BLaER1 (cell line): ENCODE measurements around the gene SULT4A1.
"Not testable (repeated sequence)": the region's sequence is repeated elsewhere in the genome, so short reads cannot be mapped to it uniquely, and the experiment has no call there.

Experiments used
- H3K27ac ChIP-seq: shearing (Covaris generic); formaldehyde crosslinking; 2 replicates; pipeline ENCODE4 v1.8.1; 2022
- H3K27me3 ChIP-seq: shearing (Covaris generic); formaldehyde crosslinking; 2 replicates; pipeline ENCODE4 v1.8.1; 2022
- H3K36me3 ChIP-seq: shearing (Covaris generic); formaldehyde crosslinking; 2 replicates; pipeline ENCODE4 v1.8.1; 2022
- H3K4me1 ChIP-seq: shearing (Covaris generic); formaldehyde crosslinking; 2 replicates; pipeline ENCODE4 v1.8.1; 2022
- H3K4me2 ChIP-seq: shearing (Covaris generic); formaldehyde crosslinking; 2 replicates; pipeline ENCODE4 v1.8.1; 2022
- H3K4me3 ChIP-seq: shearing (Covaris generic); formaldehyde crosslinking; 2 replicates; pipeline ENCODE4 v1.8.1; 2022
- H3K9ac ChIP-seq: shearing (Covaris generic); formaldehyde crosslinking; 2 replicates; pipeline ENCODE4 v1.8.1; 2022
- H3K9me3 ChIP-seq: shearing (Covaris generic); formaldehyde crosslinking; 2 replicates; pipeline ENCODE4 v1.8.1; 2022
- H4K20me1 ChIP-seq: shearing (Covaris generic); formaldehyde crosslinking; 2 replicates; pipeline ENCODE4 v1.8.1; 2022
- Cebpa-rat ChIP-seq: shearing (Covaris generic); IDR thresholded peaks from 2 replicates; pipeline ENCODE4 v1.8.1; 2022

Gene SULT4A1

DNA sequence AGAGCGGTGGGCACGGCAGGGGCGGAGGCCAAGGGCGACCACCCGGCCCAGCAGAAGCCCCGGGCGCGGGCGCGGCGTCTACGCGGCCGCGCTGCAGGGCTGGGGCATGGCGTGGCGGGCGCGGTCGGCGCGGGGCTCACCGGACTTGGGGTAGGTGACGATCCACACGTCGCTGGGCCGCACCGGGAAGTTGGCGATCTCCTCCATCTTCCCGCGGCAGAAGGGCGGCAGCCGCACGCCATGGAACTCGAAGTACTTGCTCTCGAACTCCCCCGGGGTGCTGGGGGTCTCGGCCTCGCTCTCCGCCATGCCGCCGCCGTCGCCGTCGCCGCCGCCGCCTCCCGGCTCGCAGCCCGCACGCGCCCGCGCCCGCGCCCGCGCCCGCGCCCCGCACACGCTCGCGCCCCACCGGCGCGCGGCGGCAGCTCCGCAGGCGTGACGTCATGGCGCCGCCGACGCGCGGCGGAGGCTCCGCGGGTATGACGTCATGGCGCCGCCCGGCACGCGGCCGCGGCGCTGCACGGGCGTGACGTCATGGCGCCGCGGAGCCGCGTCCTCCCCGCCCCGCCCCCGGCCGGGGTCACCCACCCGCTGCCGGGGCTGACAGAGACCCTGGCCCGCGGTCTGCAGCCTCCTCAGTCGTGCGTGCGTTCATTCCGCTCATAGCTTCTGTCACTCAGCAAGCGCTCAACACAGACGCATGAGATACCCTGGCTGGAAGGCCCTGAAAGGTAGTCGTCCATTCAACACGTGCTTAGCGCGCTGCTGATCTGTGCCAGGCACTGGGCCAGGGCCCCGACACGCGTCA is at the start of gene SULT4A1:
SULT4A1 (minus strand) TSS at position 440 of the 808 bp plus-strand sequence; CDS start at position 309, 131 bp downstream.
- no peaks in the 10 kb centered on the region for H3K27me3 ChIP-seq
- H4K20me1 ChIP-seq = no peaks in the 10 kb centered on the region
- TF ChIP-seq Cebpa-rat = no peak
- H3K4me2 ChIP-seq = no peak within 1 kb of the TSS
- no peak within 1 kb of the TSS for H3K4me3 ChIP-seq
- H3K4me1 ChIP-seq = 0 out of 2 replicates have a peak, but pooled peaks cover 6% of the 10 kb centered on the region
- no peak within 1 kb of the TSS for H3K27ac ChIP-seq
- no peak within 1 kb of the TSS for H3K9ac ChIP-seq
- H3K36me3 ChIP-seq = no peaks in the 10 kb centered on the region
- H3K9me3 ChIP-seq = peaks cover under 1% of the 10 kb centered on the region; the same call in 1 of the 2 replicates

- TF ChIP-seq Cebpa-rat = no peak
- Histone ChIP-seq H3K27me3 (no peaks in the 10 kb centered on the region), H3K9ac (no peak overlapping the region), H3K9me3 (no peaks in the 10 kb centered on the region), H3K27ac (no peak overlapping the region), H4K20me1 (no peaks in the 10 kb centered on the region), H3K4me2 (no peak overlapping the region), H3K4me3 (no peak overlapping the region), H3K4me1 (no peaks in the 10 kb centered on the region), H3K36me3 (no peaks in the 10 kb centered on the region)
Observed at GRCh38 chr22:43911351-43911750, 49.0 kb upstream of the SULT4A1 start.

- Histone ChIP-seq H3K9me3 (no peaks in the 10 kb centered on the region), H3K27ac (no peak overlapping the region), H3K9ac (no peak overlapping the region), H3K4me2 (no peak overlapping the region), H4K20me1 (no peaks in the 10 kb centered on the region), H3K4me1 (no peaks in the 10 kb centered on the region), H3K27me3 (no peaks in the 10 kb centered on the region), H3K36me3 (no peaks in the 10 kb centered on the region), H3K4me3 (no peak overlapping the region)
- no peak for TF ChIP-seq Cebpa-rat
Observed at GRCh38 chr22:43910178-43910695, 47.9 kb upstream of the SULT4A1 start.

GRCh38 chr22:43909708-43910107 is 47.4 kb upstream of the SULT4A1 start:
- H3K27me3 ChIP-seq = no peaks in the 10 kb centered on the region
- H3K9ac ChIP-seq = no peak overlapping the region
- no peaks in the 10 kb centered on the region for H4K20me1 ChIP-seq
- no peak overlapping the region for H3K4me3 ChIP-seq
- H3K9me3 ChIP-seq = no peaks in the 10 kb centered on the region
- H3K4me2 ChIP-seq = no peak overlapping the region
- no peaks in the 10 kb centered on the region for H3K36me3 ChIP-seq
- no peak overlapping the region for H3K27ac ChIP-seq
- no peak for TF ChIP-seq Cebpa-rat
- H3K4me1 ChIP-seq = no peaks in the 10 kb centered on the region

GRCh38 chr22:43905681-43906080 is 43.4 kb upstream of the SULT4A1 start:
- no peak overlapping the region for H3K4me2 ChIP-seq
- no peak for TF ChIP-seq Cebpa-rat
- H3K4me3 ChIP-seq = no peak overlapping the region
- H3K4me1 ChIP-seq = no peaks in the 10 kb centered on the region
- no peaks in the 10 kb centered on the region for H3K27me3 ChIP-seq
- no peaks in the 10 kb centered on the region for H3K9me3 ChIP-seq
- H3K27ac ChIP-seq = no peak overlapping the region
- H3K36me3 ChIP-seq = no peaks in the 10 kb centered on the region
- no peak overlapping the region for H3K9ac ChIP-seq
- H4K20me1 ChIP-seq = no peaks in the 10 kb centered on the region

- H3K27me3 ChIP-seq, H3K27ac ChIP-seq, H3K9ac ChIP-seq, H3K4me1 ChIP-seq, H3K4me2 ChIP-seq, H3K4me3 ChIP-seq, H4K20me1 ChIP-seq, H3K36me3 ChIP-seq, H3K9me3 ChIP-seq: not testable (repeated sequence)
Observed at GRCh38 chr22:43904412-43904811, 42.1 kb upstream of the SULT4A1 start.

- not testable (repeated sequence) for H4K20me1 ChIP-seq, H3K4me1 ChIP-seq, H3K4me2 ChIP-seq, H3K27ac ChIP-seq, H3K9ac ChIP-seq, H3K4me3 ChIP-seq, H3K27me3 ChIP-seq, H3K36me3 ChIP-seq, H3K9me3 ChIP-seq
Observed at GRCh38 chr22:43903033-43903432, 40.7 kb upstream of the SULT4A1 start.

DNA sequence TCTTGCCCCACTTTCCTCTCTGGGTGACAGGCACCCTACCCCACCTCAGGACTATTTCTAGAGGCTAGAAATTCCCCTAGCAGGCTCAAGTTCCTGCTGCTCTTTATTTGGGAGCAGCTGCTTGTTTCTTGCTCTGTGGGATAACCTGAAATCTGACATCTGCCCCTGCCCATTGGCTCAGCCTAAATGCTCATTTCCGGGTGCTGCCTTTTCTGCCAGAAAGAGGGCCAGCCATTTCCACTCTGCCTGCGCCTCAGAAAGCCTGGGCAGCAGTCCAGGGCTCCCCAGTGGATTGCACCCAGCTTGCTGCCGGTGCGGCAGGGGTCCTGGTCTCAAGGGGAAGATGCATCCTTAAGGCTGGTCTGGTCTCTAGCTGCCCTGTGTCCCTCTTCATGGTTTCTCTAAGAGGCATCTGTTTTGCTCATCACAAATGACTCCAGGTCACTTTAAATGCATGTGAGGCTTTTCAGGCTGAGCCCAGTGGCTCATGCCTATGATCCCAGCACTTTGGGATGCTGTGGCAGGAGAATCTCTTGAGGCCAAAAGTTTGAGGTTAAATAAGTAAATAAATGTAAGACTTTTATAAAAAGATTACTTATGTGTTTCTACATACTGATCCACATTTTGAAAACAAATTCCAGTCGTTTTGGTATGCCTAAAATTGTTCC is 39.8 kb upstream of the SULT4A1 start:
- H3K4me3 ChIP-seq = no peak overlapping the region
- H4K20me1 ChIP-seq = no peaks in the 10 kb centered on the region
- H3K9ac ChIP-seq = no peak overlapping the region
- H3K27me3 ChIP-seq = no peaks in the 10 kb centered on the region
- TF ChIP-seq Cebpa-rat = no peak
- H3K4me2 ChIP-seq = no peak overlapping the region
- no peak overlapping the region for H3K27ac ChIP-seq
- H3K9me3 ChIP-seq = no peaks in the 10 kb centered on the region
- no peaks in the 10 kb centered on the region for H3K4me1 ChIP-seq
- no peaks in the 10 kb centered on the region for H3K36me3 ChIP-seq

DNA sequence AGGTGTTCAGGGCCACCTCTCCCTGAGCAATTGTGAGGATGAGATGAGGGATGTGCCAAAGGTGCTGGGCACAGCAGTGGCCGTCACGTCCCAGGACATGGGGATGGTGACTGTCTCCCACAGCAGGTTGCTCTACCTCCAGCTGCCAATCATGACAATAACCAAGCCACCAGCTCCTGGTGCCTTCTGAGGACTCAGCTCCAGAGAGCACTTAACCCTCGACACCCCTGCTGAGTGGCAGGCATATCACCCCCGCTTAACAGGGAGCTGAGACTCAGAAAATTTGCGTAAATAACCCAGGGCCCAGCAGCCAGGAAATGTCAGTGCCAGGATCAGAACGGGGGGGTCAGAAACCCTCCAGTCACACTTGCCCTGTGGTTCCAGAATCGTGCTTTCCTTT is 37.9 kb upstream of the SULT4A1 start:
- H3K4me1 ChIP-seq = no peaks in the 10 kb centered on the region
- TF ChIP-seq Cebpa-rat = no peak
- H3K9me3 ChIP-seq = no peaks in the 10 kb centered on the region
- H3K4me2 ChIP-seq = no peak overlapping the region
- peaks cover 3% of the 10 kb centered on the region; the same call in 1 of the 2 replicates for H3K27me3 ChIP-seq
- no peaks in the 10 kb centered on the region for H4K20me1 ChIP-seq
- no peak overlapping the region for H3K4me3 ChIP-seq
- no peak overlapping the region for H3K9ac ChIP-seq
- H3K36me3 ChIP-seq = no peaks in the 10 kb centered on the region
- no peak overlapping the region for H3K27ac ChIP-seq

- Histone ChIP-seq H3K4me3 (no peak overlapping the region), H3K9ac (no peak overlapping the region), H4K20me1 (no peaks in the 10 kb centered on the region), H3K4me2 (no peak overlapping the region), H3K4me1 (no peaks in the 10 kb centered on the region), H3K36me3 (no peaks in the 10 kb centered on the region), H3K27me3 (peaks cover 5% of the 10 kb centered on the region; the same call in 1 of the 2 replicates), H3K27ac (no peak overlapping the region), H3K9me3 (no peaks in the 10 kb centered on the region)
- TF ChIP-seq Cebpa-rat = no peak
Observed at GRCh38 chr22:43897751-43898261, 35.5 kb upstream of the SULT4A1 start.
